ENCODE data around the gene EXD3. TPM values are rescaled to one million over a fixed set of nuclear protein-coding genes. Genes with fewer than 3 reads are reported as not detected.
"Not testable (repeated sequence)": the region's sequence is repeated elsewhere in the genome, so short reads cannot be mapped to it uniquely, and the experiment has no call there.

Gene EXD3
- total RNA-seq, 2 experiments from 2014 or later = 20.8 to 27.0 TPM

GRCh38 chr9:137330689-137331088 lies 92.3 kb downstream of the EXD3 start:
- H3K9me2 ChIP-seq (ENCODE audit: insufficient read depth, low read length) = no peaks in the 10 kb centered on the region
- no peak overlapping the region for H3K27ac ChIP-seq (ENCODE audit: low read depth, low read length, poor library complexity, severe bottlenecking)
- H3K9me3 ChIP-seq (ENCODE audit: low read length) = peaks cover 27% of the 10 kb centered on the region
- H3K79me2 ChIP-seq (ENCODE audit: insufficient read depth, low read depth, low read length) = no peaks in the 10 kb centered on the region
- BruUV-seq (replicated peaks) = no TSS peak
- no peak overlapping the region for H3K4me2 ChIP-seq (ENCODE audit: low read length)
- H3K4me3 ChIP-seq (ENCODE audit: low read depth, low read length, poor library complexity, severe bottlenecking) = no peak overlapping the region
- H3K36me3 ChIP-seq (ENCODE audit: insufficient read depth, low read length) = no peaks in the 10 kb centered on the region
- no peak for TF ChIP-seq EZH2phosphoT487 (IDR thresholded peaks at IDR 0.05; ENCODE audit: borderline replicate concordance, low read depth, low read length)
- intact Hi-C loops (cut with micrococcal nuclease; ENCODE audit: unreplicated experiment) = no loop called here
- H2AFZ ChIP-seq (ENCODE audit: low read length) = no peak overlapping the region
- POLR2A ChIA-PET = no interaction called here
- CTCF ChIA-PET (ENCODE audit: unreplicated experiment) = no interaction called here
- no peak for DNase-seq (ENCODE audit: low spot score)
- no peaks in the 10 kb centered on the region for H4K20me1 ChIP-seq (ENCODE audit: insufficient read depth, low read length)
- peaks cover 8% of the 10 kb centered on the region for H3K4me1 ChIP-seq (ENCODE audit: insufficient read depth, low read length, poor library complexity, severe bottlenecking)

DNA sequence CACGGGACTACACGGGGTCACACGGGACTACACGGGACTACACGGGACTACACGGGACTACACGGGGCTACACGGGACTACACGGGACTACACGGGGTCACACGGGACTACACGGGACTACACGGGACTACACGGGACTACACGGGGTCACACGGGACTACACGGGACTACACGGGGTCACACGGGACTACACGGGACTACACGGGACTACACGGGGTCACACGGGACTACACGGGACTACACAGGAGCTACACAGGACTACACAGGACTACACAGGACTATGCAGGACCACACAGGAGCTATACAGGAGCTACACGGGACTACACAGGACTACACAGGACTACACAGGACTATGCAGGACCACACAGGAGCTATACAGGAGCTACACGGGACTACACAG lies 93.4 kb downstream of the EXD3 start:
- not testable (repeated sequence) for BruUV-seq (replicated peaks)
- CTCF ChIA-PET (ENCODE audit: unreplicated experiment) = interaction anchor here (0.7 kb wide), 1 partner anchor 1880 kb away, joined by 3 read pairs; no protein-coding TSS in a partner anchor
- H3K9me3 ChIP-seq (ENCODE audit: low read length) = peaks cover 27% of the 10 kb centered on the region

DNA sequence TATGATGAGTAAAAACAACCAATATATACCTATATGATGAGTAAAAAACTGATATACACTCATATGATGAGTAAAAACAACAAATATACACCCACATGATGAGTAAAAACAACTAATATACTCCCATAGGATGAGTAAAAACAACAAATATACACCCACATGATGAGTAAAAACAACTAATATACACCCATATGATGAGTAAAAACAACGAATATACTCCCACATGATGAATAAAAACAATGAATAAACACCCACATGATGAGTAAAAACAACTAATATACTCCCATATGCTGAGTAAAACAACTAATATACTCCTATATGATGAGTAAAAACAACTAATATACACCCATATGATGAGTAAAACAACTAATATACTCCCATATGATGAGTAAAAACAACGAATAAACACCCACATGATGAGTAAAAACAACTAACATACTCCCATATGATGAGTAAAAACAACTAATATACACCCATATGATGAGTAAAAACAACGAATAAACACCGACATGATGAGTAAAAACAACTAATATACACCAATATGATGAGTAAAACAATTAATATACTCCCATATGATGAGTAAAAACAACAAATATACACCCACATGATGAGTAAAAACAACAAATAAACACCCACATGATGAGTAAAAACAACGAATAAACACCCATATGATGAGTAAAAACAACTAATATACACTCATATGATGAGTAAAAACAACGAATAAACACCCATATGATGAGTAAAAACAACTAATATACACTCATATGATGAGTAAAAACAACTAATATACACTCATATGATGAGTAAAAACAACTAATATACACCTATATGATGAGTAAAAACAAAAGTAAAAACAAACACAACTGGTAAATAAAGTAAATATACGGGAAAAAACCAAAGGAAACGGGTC lies 95.1 kb downstream of the EXD3 start:
- POLR2A ChIA-PET = not testable (repeated sequence)
- intact Hi-C loops (cut with micrococcal nuclease; ENCODE audit: unreplicated experiment) = loop anchor here (10.0 kb wide), 1 partner anchor 87 kb away; no protein-coding TSS in a partner anchor

More for the DNA sequence above, 93.4 kb downstream of the EXD3 start:
- H3K4me3 ChIP-seq (ENCODE audit: low read depth, low read length, poor library complexity, severe bottlenecking); H3K79me2 ChIP-seq (ENCODE audit: insufficient read depth, low read depth, low read length); H3K9me2 ChIP-seq (ENCODE audit: insufficient read depth, low read length); DNase-seq (ENCODE audit: low spot score); H3K4me1 ChIP-seq (ENCODE audit: insufficient read depth, low read length, poor library complexity, severe bottlenecking); POLR2A ChIA-PET; H2AFZ ChIP-seq (ENCODE audit: low read length); H3K4me2 ChIP-seq (ENCODE audit: low read length); H3K27ac ChIP-seq (ENCODE audit: low read depth, low read length, poor library complexity, severe bottlenecking); H4K20me1 ChIP-seq (ENCODE audit: insufficient read depth, low read length); H3K36me3 ChIP-seq (ENCODE audit: insufficient read depth, low read length): not testable (repeated sequence)
- intact Hi-C loops (cut with micrococcal nuclease; ENCODE audit: unreplicated experiment) = loop anchor here (10.0 kb wide), 1 partner anchor 85 kb away; no protein-coding TSS in a partner anchor

GRCh38 chr9:137326445-137327065 lies 96.4 kb downstream of the EXD3 start:
- Histone ChIP-seq H3K9me3 (ENCODE audit: low read length) (peaks cover 27% of the 10 kb centered on the region), H4K20me1 (ENCODE audit: insufficient read depth, low read length) (no peaks in the 10 kb centered on the region), H3K4me1 (ENCODE audit: insufficient read depth, low read length, poor library complexity, severe bottlenecking) (peaks cover 10% of the 10 kb centered on the region), H3K36me3 (ENCODE audit: insufficient read depth, low read length) (no peaks in the 10 kb centered on the region), H3K79me2 (ENCODE audit: insufficient read depth, low read depth, low read length) (no peaks in the 10 kb centered on the region), H3K4me2 (ENCODE audit: low read length) (peak overlapping the region; percentile 22; the same call in 1 of the 2 replicates), H3K9me2 (ENCODE audit: insufficient read depth, low read length) (no peaks in the 10 kb centered on the region), H2AFZ (ENCODE audit: low read length) (no peak overlapping the region), H3K27ac (ENCODE audit: low read depth, low read length, poor library complexity, severe bottlenecking) (no peak overlapping the region), H3K4me3 (ENCODE audit: low read depth, low read length, poor library complexity, severe bottlenecking) (no peak overlapping the region)
- peak; percentile 36 for DNase-seq (ENCODE audit: low spot score)
- ChIA-PET CTCF (ENCODE audit: unreplicated experiment) (interaction anchor here (0.7 kb wide), 1 partner anchor 23 kb away, joined by 4 read pairs; no protein-coding TSS in a partner anchor), POLR2A (no interaction called here)
- BruUV-seq (replicated peaks) = no TSS peak
- TF ChIP-seq EZH2phosphoT487 (IDR thresholded peaks at IDR 0.05; ENCODE audit: borderline replicate concordance, low read depth, low read length) = no peak
- TF ChIP-seq, protein P1, sequence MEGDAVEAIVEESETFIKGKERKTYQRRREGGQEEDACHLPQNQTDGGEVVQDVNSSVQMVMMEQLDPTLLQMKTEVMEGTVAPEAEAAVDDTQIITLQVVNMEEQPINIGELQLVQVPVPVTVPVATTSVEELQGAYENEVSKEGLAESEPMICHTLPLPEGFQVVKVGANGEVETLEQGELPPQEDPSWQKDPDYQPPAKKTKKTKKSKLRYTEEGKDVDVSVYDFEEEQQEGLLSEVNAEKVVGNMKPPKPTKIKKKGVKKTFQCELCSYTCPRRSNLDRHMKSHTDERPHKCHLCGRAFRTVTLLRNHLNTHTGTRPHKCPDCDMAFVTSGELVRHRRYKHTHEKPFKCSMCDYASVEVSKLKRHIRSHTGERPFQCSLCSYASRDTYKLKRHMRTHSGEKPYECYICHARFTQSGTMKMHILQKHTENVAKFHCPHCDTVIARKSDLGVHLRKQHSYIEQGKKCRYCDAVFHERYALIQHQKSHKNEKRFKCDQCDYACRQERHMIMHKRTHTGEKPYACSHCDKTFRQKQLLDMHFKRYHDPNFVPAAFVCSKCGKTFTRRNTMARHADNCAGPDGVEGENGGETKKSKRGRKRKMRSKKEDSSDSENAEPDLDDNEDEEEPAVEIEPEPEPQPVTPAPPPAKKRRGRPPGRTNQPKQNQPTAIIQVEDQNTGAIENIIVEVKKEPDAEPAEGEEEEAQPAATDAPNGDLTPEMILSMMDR (conservative IDR thresholded peaks at IDR 0.05; ENCODE audit: low read length) = no peak
- intact Hi-C loops (cut with micrococcal nuclease; ENCODE audit: unreplicated experiment) = loop anchor here (10.0 kb wide), 1 partner anchor 88 kb away; no protein-coding TSS in a partner anchor

More for the DNA sequence above, 95.1 kb downstream of the EXD3 start:
- H4K20me1 ChIP-seq (ENCODE audit: insufficient read depth, low read length); H3K4me3 ChIP-seq (ENCODE audit: low read depth, low read length, poor library complexity, severe bottlenecking); H3K79me2 ChIP-seq (ENCODE audit: insufficient read depth, low read depth, low read length); H3K4me2 ChIP-seq (ENCODE audit: low read length); H3K36me3 ChIP-seq (ENCODE audit: insufficient read depth, low read length); H3K4me1 ChIP-seq (ENCODE audit: insufficient read depth, low read length, poor library complexity, severe bottlenecking); CTCF ChIA-PET (ENCODE audit: unreplicated experiment); H3K9me2 ChIP-seq (ENCODE audit: insufficient read depth, low read length); DNase-seq (ENCODE audit: low spot score); H2AFZ ChIP-seq (ENCODE audit: low read length); BruUV-seq (replicated peaks); H3K27ac ChIP-seq (ENCODE audit: low read depth, low read length, poor library complexity, severe bottlenecking): not testable (repeated sequence)
- peaks cover 27% of the 10 kb centered on the region for H3K9me3 ChIP-seq (ENCODE audit: low read length)
